Keratinocyte (primary cell): ENCODE results near the gene PSMF1. TPM values are rescaled to one million over a fixed set of nuclear protein-coding genes. Genes with fewer than 3 reads are reported as not detected.

ENCODE experiments used
- DNase-seq: peaks from one replicate; pipeline ENCODE4 v3.0.0-alpha.2; 2011; ENCODE audit warnings: low read depth, missing footprints, low spot score
- FAIRE-seq: peaks from 2 replicates; lab custom pipeline; 2011; peaks lifted over from hg19 to GRCh38; lab: Jason Lieb, UNC
- H2AFZ ChIP-seq: 2 replicates; pipeline ENCODE4 v1.6.0; 2012; ENCODE audit warnings: low read length, control low read depth, inconsistent platforms; ENCODE audit not compliant: control insufficient read depth
- H3K27ac ChIP-seq: 2 replicates; pipeline ENCODE4 v1.5.1; 2011; ENCODE audit warnings: low read length; ENCODE audit not compliant: control insufficient read depth, insufficient read depth
- H3K27me3 ChIP-seq: 3 replicates; pipeline ENCODE4 v1.6.0; 2011; ENCODE audit warnings: low read length; ENCODE audit not compliant: control insufficient read depth, insufficient read depth; ENCODE audit errors: extremely low read depth
- H3K36me3 ChIP-seq, 2 experiments: 2 replicates in 1 of 2; 3 replicates in 1 of 2; pipeline ENCODE4 v1.5.1; 2011; ENCODE audit warnings: low read length in 2 of 2, mild to moderate bottlenecking in 1 of 2; ENCODE audit not compliant: control insufficient read depth in 2 of 2, insufficient read depth in 2 of 2; ENCODE audit errors: extremely low read depth in 1 of 2
- H3K4me1 ChIP-seq: 3 replicates; pipeline ENCODE4 v1.5.1; 2011; ENCODE audit warnings: low read length; ENCODE audit not compliant: control insufficient read depth, insufficient read depth; ENCODE audit errors: extremely low read depth
- H3K4me2 ChIP-seq: 3 replicates; pipeline ENCODE4 v1.6.0; 2011; ENCODE audit warnings: low read depth, low read length; ENCODE audit not compliant: control insufficient read depth, insufficient read depth; ENCODE audit errors: extremely low read depth
- H3K4me3 ChIP-seq, 3 experiments: fragments of 200-600 bp in 1 of 3; sonication (generic) in 1 of 3; 2 replicates in 2 of 3; 3 replicates in 1 of 3; pipeline ENCODE4 v1.5.1; 2011 to 2016; ENCODE audit warnings: low read length in 3 of 3, mild to moderate bottlenecking in 3 of 3, control low read depth in 2 of 3, inconsistent platforms in 1 of 3, low read depth in 1 of 3, mixed read lengths in 1 of 3, mixed run types in 1 of 3, moderate library complexity in 1 of 3; ENCODE audit not compliant: control insufficient read depth in 2 of 3, insufficient read depth in 2 of 3; ENCODE audit errors: extremely low read depth in 1 of 3
- H3K79me2 ChIP-seq: 2 replicates; pipeline ENCODE4 v1.6.0; 2012; ENCODE audit warnings: low read length; ENCODE audit not compliant: control insufficient read depth, insufficient read depth
- H3K9ac ChIP-seq: 3 replicates; pipeline ENCODE4 v1.6.0; 2011; ENCODE audit warnings: low read length; ENCODE audit not compliant: control insufficient read depth, insufficient read depth; ENCODE audit errors: extremely low read depth
- H3K9me1 ChIP-seq: 3 replicates; pipeline ENCODE4 v1.6.0; 2011; ENCODE audit warnings: low read length; ENCODE audit not compliant: control insufficient read depth, insufficient read depth; ENCODE audit errors: extremely low read depth
- H3K9me3 ChIP-seq: 2 replicates; pipeline ENCODE4 v1.5.1; 2012; ENCODE audit warnings: low read depth, low read length; ENCODE audit not compliant: control insufficient read depth
- H4K20me1 ChIP-seq: 3 replicates; pipeline ENCODE4 v1.6.0; 2011; ENCODE audit warnings: low read length; ENCODE audit not compliant: control insufficient read depth, insufficient read depth; ENCODE audit errors: extremely low read depth
- EZH2 ChIP-seq: IDR thresholded peaks from one replicate; pipeline ENCODE4 v1.6.1; 2012; ENCODE audit warnings: inconsistent platforms, mild to moderate bottlenecking, low read length, moderate library complexity
- dilution Hi-C: fragments of 300-500 bp; cut with MboI; formaldehyde crosslinking; loops from one replicate; pipeline ENCODE4 v1.7.0; 2020; ENCODE audit warnings: low sequenced_read_pairs; ENCODE audit not compliant: extremely low pct_ligation_motif_present
- polyA plus RNA-seq, 5 experiments: library from polyadenylated mRNA; depleted of rRNA in 3 of 5; stranded (reverse) in 3 of 5; stranded (forward) in 1 of 5; unstranded in 1 of 5; fragments of >200 nt; gene quantifications; 1 replicate in 1 of 5; 2 replicates in 3 of 5; 3 replicates in 1 of 5; pipeline versions ENCODE4 v1.2.1 to v1.2.3, GENCODE V29; 2011 to 2012; ENCODE audit warnings: missing spikeins in 2 of 5, low read depth in 1 of 5, low replicate concordance in 1 of 5
- TF ChIP-seq, protein P1 (sequence below), 3 experiments: IDR thresholded peaks in 1 of 3; conservative IDR thresholded peaks in 1 of 3; optimal IDR thresholded peaks in 1 of 3; 2 replicates in 2 of 3; 3 replicates in 1 of 3; pipeline versions ENCODE3 to v1.5.1; 2011; ENCODE audit warnings: low read length in 3 of 3, mild to moderate bottlenecking in 3 of 3, moderate library complexity in 2 of 3, control low read depth in 1 of 3, inconsistent platforms in 1 of 3; ENCODE audit not compliant: insufficient read depth in 2 of 3; ENCODE audit errors: extremely low read depth in 1 of 3

The PSMF1 gene
- polyA plus RNA-seq, 1 donor (not counting 4 experiments of a cell fraction or from before 2014, with no cell fraction given) = 58.5 TPM

DNA sequence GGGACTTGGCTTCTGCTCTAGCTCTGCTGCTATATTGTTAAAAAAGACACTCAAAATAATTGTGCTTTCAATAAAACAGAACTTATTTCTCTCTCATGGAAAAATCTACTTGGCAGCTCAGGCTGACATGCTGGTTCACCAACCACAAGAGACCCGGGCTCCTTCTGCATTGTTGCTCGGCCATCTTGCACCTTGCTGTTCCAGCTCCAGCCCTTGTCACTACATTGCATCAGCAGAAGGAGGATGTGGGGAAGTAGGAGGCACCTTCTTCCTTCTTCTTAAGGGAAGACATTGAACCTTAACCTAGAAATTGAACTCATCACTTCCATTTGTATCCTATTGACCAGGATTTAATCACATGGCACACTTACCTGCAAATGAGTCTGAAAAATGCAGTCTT, 78.2 kb downstream of the PSMF1 start:
- dilution Hi-C loops = no loop called here
- TF ChIP-seq, protein P1, sequence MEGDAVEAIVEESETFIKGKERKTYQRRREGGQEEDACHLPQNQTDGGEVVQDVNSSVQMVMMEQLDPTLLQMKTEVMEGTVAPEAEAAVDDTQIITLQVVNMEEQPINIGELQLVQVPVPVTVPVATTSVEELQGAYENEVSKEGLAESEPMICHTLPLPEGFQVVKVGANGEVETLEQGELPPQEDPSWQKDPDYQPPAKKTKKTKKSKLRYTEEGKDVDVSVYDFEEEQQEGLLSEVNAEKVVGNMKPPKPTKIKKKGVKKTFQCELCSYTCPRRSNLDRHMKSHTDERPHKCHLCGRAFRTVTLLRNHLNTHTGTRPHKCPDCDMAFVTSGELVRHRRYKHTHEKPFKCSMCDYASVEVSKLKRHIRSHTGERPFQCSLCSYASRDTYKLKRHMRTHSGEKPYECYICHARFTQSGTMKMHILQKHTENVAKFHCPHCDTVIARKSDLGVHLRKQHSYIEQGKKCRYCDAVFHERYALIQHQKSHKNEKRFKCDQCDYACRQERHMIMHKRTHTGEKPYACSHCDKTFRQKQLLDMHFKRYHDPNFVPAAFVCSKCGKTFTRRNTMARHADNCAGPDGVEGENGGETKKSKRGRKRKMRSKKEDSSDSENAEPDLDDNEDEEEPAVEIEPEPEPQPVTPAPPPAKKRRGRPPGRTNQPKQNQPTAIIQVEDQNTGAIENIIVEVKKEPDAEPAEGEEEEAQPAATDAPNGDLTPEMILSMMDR (optimal IDR thresholded peaks at IDR 0.05 in 1 of 3, IDR thresholded peaks at IDR 0.05 in 1 of 3, conservative IDR thresholded peaks at IDR 0.05 in 1 of 3; ENCODE audit: extremely low read depth in 1 of 3, insufficient read depth in 2 of 3, low read length in 3 of 3) = no peak
- TF ChIP-seq EZH2 = no peak

DNA sequence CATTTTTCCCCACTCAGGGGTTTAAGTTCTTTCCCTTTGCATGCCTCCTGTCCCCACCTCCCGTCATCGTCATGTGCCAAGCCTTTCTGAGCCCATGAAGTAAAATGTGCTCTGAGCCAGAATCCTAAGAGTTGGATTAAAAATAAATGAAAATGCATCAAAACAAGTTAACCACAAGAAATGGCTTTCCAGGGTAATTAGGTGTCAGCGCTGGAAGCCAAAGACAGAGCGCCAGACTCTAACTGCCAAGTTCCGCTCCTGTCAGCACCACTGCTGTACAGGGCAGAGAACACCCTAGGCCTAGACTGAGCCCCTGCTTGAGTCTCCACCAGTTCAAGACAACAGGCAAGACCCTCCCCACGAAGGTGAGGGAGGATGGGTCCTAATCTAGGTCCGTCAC, 79.4 kb downstream of the PSMF1 start:
- H3K36me3 ChIP-seq = no peaks in the 10 kb centered on the region
- H3K9ac ChIP-seq = no peak overlapping the region
- no peaks in the 10 kb centered on the region for H3K9me1 ChIP-seq
- H3K9me3 ChIP-seq = no peaks in the 10 kb centered on the region
- no peaks in the 10 kb centered on the region for H3K79me2 ChIP-seq
- DNase-seq (no peak), FAIRE-seq (no peak)
- no peak overlapping the region for H3K4me3 ChIP-seq
- no peak overlapping the region for H3K4me2 ChIP-seq
- no peaks in the 10 kb centered on the region for H3K4me1 ChIP-seq
- dilution Hi-C loops = no loop called here
- no peak overlapping the region for H3K27ac ChIP-seq
- H3K27me3 ChIP-seq = peaks cover 9% of the 10 kb centered on the region
- TF ChIP-seq EZH2 = no peak
- TF ChIP-seq, protein P1 (optimal IDR thresholded peaks at IDR 0.05 in 1 of 3, IDR thresholded peaks at IDR 0.05 in 1 of 3, conservative IDR thresholded peaks at IDR 0.05 in 1 of 3; ENCODE audit: extremely low read depth in 1 of 3, insufficient read depth in 2 of 3, low read length in 3 of 3) = no peak
- H2AFZ ChIP-seq = no peak overlapping the region
- H4K20me1 ChIP-seq = no peaks in the 10 kb centered on the region

More for the DNA sequence above, 78.2 kb downstream of the PSMF1 start:
- Histone ChIP-seq H3K9me1 (no peaks in the 10 kb centered on the region), H3K4me1 (no peaks in the 10 kb centered on the region), H3K27ac (no peak overlapping the region), H2AFZ (no peak overlapping the region), H3K4me2 (no peak overlapping the region), H3K79me2 (no peaks in the 10 kb centered on the region), H3K9me3 (no peaks in the 10 kb centered on the region), H3K4me3 (no peak overlapping the region), H3K9ac (no peak overlapping the region), H3K36me3 (no peaks in the 10 kb centered on the region), H3K27me3 (peaks cover 9% of the 10 kb centered on the region), H4K20me1 (no peaks in the 10 kb centered on the region)
- no peak for FAIRE-seq
- no peak for DNase-seq
